ENCODE data around the gene TNC.

TNC gene

DNA sequence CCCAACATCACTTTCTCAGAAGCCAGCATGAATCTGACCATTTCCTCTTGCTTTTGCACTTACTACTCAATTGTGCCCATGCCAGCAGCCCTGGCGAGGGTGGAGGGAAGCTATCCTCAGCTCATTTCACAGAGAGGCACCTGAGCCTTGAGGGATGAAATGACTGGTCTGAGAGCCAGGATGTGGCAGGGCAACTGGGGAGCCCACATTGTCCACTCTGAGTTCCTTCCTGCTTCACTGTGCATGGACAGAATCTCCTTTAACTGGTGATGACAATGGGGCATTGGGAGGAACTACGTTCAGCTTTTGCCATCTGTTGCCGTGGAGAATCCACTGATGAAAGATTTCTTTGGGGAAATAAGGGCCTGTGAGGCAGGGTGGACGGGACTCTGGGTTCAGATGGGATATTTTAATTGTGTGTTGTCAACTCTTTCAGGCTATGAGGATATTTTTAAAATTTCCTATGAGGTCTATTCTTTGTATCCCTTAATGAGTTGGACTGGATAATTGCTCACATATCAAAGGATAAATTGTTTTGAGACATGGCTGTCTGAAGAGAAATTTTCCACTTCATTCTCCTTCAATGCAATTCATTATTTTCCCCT, 78.3 kb downstream of the TNC start:
- DNase-seq, result no peak

DNA sequence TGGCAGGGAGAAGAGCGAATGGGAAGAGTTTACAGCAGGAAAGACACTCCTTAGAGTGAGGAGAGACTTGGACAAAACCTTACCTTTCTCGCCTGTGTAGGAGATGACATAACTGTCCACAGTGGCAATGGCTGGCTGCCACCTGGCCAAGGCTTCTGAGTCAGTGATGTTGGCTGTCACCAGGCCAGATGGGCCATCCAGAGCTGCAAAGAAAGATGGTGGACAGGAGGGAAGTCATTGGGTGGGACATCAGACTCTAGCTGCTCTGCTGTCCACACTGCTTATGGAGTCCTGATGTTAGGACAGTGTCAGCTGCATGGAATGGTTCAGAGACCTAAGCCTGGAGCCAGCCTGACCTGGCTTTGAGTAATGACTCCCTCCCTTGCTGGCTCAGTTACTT, 79.8 kb downstream of the TNC start:
- DNase-seq, result no peak

DNA sequence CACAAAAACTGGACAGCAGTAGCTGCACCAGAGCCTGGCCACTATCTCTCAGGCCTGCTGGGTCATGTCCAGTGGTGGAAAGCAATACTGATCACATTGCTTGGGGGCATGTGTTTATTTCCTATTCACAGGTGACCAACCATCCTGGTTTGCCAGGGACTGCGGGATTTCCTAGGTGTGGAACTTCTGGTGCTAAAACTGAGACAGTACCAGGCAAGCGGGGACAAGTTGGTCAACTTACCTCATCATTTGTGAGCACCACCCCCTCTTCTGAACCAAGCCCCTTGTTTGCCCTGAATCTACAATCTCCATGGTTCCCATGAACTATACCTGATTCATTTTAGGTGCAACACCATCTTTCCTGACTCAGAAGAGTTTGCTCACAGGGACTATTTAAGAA, 81.3 kb downstream of the TNC start:
- DNase-seq, result no peak

DNA sequence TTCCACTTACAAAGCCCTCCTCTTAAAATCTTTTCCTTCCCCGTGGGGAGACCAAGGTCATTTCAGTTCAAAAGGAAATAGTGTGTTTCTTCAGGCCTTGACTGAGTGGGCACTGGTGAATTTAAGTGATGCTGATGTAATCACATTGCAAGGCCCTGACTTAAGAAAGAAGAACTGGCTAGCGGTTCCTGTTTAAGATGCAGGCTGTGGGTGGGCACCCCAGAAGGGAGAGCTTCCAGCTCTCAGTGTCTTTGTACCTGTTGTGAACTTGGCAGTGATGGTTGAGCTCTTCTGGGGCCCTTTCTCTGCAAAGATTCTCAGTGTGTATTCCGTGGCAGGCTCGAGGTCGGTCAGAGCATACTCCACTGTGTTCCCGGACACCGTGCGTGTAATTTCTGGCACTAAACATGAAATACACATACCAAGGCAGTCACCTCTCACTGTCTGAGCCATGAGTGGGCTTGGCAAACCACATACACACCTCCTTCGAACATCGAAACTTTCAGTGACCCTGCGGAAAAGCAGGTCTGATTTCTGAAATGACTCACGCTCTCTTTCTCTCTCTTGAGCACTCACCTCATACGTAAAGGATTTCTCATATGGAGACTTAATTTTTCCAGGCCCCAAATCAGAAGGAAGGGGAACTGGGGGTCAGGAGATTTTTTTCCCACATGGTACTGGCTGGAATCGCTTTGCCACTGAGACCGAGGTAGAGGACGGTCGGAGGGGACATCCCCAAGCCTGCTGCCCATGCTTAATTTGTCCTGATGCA, 81.9 kb downstream of the TNC start:
- no peak for DNase-seq

DNA sequence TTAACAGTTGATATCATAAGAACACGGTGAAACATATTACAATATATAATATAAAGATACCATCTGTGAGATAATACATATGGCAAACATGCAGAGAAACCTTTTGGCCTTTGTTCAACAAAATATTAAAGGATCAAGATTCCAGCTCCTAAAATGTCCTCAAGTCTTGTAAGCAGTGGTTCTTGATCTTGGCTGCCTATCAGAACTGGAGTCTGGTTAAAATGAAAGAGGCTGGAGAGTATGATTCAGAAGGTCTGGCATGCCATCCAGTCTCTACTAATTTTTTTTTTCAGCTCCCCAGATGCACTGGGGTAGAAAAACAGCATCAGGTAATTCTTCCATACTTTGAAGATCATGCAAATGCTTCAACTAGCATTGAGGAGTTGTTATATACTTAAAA, 83.2 kb downstream of the TNC start:
- no peak for DNase-seq

DNA sequence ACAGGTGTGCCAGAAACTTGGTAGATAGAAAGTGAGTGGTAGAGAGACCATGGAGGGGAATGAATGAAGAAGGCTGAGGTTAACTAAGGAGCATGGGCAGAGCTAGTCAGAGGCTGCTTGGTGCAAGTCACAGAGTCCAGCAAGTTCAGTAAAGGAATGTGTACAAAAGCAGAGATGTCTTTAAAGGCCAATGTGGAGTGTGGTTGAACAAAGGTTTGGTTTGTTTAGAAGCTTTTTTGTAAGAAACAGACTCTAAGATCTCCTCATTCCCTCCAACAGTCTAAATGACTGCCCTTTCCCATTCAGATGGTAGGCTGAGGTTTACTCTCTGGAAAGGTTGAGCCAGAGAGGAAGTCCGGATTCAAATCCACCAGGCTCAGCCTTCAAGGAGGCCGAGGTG, 84.2 kb downstream of the TNC start:
- DNase-seq, result no peak

DNA sequence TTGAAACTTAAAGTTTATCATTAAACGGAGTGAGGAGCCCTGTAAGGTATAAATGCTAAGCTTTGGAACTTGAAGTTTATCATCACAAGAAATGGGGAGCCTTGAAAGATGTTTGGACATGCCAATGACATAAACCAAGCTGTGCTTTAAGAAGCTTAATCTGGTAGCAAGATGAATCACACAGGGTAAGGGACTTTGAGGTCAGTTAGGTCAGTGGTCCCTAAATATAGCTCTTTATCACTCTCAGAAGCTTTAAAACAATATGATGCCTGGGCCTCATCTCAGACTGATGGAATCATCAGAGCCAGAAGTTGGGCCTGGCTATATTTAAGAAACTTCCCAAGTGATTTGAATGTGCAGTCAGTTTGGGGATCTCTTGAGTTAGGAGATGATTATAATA, 85.7 kb downstream of the TNC start:
- DNase-seq, result no peak

DNA sequence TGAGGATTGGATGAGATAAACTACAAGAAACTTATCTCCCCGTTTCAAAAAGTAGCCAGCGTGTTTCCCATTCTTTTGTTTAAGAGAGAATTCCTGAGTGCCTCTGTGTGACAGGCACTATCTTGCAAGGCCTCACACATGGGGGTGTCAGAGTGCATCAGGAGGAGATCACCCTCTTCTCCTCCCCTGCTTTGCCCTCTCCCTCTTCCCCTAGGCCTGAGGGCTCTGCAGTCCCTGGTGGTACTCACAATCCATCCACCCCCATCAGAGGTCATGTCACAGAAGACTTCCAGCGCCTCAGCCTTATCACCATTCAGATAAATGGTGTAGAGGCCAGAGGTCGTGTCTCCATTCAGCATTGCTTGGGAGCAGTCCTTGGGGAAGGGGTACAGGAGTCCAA, 88.0 kb downstream of the TNC start:
- no peak for DNase-seq

DNA sequence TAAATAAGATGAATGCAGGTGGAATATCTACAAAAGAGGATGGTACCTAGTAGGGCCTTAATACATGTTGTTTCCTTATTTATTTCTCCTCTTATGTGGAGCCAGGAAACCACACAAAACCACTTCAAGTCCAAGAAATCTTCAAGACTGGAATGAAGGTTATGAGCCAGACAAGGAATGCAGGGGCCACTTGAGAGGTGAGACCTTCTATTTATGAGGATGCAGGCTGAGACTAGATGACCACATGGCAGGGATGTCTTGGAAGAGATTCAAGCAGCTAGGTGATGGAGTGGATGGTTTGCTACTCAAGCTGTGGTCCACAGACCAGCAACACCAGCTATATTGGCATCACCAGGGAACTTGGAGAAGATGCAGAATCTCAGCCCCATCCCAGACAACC, 92.2 kb downstream of the TNC start:
- no peak for DNase-seq

DNA sequence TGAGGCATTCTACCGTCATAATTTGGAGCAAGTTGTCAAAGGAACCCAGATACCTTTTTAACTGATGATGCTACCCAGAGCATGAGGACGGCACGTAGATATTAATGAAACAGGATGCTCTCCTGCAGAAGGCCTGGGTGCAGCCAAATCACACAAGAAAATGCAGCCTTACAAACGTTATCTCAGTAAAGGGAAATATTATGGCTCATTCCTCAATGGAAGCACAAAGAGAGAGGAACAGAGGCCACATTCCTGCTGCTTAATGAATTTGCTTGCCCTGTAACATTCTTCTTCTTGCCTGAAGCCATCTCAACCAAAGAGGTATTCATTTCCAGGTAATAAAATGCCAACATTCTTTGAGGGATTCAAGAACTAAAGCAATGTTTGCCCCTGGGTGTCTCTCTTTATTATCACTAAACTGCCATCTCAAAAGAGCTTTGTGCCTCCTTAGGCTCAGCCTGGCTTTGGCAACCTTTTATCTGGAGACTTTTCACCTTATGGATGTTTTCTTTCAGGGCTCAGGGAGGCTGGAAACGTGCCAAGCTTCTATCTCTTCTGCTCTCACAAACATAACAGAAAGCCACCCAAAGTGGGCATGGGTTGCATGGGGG, 92.9 kb downstream of the TNC start:
- no peak for DNase-seq

DNA sequence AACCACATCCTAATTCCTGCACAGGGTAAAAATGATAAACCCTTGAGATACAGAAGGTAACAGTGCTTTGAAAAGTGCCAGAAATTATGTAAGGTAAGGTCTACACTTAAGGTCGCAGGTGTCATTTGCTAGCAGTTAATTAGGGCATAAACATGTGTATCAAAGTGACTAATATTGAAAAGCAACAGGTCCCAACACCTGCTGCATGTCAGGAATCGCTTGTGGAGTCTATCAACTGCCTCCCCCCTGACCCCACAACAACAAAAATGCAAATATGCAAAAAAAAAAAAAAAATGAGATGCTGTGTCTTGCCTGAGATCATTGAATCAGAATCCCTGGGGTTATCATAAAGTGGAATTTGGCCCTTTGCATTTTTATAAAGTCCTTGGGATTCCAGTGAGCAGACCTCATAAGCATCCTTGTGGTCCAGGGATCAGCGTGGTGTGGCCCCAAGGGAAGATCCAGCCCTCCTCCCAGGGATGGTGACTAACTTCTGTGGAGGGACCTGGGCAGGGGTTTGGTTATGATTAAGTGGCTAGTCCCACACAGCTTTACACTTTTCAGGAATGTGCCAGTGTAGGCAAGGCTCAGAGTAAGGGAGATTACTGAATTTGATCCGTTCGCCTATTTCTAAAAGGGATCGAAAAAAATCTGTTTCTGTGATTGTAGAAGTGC, 95.1 kb downstream of the TNC start:
- DNase-seq, result no peak

DNA sequence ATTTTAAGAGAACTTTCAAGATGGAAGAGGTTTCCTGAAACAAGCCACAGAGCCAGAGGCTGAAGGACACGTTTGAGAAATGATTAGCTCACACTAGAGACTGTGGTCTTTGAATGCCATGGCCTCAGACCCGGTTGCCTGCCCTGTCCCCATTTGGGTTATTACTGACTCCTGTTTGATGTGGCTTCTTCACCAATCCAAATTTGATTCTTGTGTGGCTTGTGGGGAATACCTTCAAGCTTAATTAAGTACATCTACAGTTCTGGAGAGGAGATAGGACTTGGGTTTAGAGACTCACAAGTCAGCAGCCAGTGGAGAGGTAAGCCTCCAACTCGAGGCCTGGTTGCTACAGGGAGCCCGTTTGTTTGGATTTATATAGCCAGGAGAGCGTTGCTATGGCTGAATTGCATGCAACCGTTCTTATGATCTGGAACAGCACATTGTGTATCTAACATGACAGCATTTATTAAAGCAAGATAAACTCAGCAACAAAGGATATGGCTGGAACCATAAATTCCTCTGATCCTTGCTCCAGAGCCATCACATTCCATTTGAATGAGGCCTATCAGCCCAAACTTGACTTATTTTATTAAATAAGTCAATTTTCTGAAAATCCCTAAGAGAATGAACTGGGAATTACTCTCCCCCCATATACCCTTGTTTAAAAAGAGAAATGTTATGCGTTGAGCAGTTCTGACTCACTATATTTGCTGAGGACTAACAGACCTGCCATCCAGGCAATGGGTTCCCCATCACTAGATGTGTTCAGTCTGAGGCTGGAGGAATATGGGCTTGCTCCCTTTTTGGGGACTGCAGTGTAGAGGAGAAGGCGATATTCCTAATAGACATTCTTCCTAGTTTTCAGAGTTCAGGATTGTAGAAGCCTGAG, 99.2 kb downstream of the TNC start:
- no peak for DNase-seq

DNA sequence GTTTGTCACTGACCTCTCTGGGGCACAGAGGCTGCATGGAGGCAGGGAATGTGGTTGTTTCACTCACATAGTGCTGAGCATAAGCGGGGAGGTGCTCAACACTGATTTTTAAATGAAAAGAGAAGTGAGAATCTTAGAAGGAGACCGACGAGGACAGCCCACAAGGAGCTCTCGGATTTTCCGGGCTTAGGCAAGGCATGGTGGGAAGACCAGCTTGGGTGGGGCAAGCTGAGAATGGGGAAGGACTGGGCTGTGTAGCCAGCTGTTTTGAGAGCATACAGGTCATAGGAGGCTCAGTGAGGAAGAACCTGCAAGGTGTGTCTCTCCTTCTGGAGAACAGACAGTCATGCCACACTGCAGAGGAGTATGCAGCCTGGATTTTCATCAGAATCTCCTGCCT, 101.6 kb downstream of the TNC start:
- DNase-seq, result no peak

DNA sequence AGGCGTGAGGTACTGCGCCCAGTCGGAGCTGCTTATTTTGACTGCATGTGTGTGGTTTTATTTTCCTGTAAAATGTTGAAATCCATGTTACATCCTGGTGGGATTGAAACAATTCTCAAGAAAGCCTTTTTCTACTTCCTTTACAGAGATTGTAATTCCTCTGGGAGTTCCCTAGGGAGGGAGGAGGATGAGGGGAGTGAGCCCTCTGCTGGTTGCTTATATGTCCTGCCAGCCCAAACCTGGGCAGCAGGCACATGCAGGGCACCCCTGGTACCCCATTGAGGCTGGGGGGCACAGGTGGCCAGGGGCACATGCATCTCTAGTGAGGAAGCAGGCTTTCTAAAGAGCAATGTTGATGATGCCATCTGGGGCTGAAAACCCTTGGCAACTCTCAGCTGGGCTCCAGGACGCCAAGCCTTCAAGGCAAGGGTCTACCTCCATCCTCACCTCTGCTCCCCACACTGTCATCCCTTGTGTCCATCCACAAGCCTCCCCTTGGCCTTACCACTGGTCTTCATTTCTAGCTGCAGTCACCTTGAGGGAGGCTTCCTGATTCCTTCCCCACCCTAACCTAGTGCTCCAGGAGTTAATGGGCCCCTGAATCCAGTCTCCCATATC, 102.8 kb downstream of the TNC start:
- DNase-seq, result no peak

DNA sequence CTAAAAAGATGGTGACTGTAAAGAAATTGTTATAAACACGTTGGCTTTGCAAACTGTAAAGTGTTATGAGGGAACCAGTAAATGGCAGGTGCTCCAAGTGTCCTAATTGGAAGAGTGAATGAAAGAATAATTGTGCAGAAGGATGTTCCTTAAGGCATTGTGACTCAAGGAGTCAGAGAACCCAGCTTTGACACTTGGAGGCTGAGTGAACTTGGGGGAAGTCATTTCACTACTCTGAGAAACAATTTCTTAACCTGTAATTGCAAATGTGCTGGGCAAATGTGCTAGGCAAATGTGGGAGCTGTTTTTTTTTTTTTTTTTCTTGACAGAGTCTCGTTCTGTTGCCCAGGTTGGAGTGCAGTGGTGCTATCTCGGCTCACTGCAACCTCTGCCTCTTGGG, 103.5 kb downstream of the TNC start:
- DNase-seq, result no peak

DNA sequence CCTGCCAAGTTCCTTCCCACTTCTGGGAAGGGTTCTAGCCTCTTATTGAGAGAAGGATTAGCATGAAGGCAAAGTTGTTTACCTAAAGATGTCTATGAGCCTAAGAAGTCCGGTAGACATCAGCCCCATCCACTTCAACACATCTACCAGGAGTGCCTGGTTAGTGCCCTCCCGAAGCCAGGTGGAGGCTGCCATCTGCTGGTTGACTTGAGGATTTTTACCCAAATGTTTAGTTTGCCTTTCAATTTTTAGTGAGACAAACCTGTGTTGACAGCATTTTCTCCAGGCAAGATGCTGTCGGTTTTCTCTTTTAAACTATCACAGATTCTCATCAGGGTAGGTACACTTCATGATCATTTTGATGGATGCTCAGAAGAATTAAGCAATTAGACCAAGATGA, 104.0 kb downstream of the TNC start:
- DNase-seq, result peak; percentile 78

DNA sequence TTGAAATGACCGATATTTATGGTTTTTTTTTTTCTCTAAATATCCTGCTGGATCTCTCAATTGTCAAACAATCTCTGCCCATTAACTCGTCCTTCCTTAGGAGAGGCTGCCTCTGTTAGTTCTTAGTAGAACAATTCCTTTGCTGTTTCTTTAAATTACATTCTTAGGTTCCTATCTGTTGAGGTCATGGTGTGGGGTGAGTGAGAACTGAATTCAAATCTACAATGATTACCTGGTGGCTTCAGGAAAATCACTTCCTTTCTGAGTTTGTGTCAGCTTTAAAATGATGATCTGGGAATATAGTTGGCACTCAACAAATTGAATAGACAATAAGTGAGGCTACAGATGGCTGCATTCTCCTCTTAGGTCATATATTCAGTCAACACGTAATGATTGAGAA, 105.5 kb downstream of the TNC start:
- no peak for DNase-seq

DNA sequence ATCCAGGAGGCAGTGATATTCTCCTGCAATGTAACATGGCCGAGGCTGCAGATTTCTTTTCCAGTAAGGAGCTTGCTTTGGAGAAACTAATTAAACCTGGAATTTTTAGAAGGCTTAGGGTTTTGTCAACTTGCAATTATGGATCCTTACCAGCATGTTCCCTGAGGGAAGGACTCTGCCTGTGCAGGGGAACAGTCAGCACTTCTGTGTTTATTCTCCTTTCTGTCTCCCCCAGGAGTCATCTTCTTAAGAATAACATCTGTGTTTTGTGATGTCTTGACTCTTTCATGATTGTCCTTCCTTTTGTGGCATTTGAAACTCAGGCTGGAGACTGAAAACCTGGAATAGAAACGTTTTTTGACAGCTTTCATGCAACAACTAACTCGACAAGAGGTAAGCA, 107.1 kb downstream of the TNC start:
- DNase-seq, result no peak

DNA sequence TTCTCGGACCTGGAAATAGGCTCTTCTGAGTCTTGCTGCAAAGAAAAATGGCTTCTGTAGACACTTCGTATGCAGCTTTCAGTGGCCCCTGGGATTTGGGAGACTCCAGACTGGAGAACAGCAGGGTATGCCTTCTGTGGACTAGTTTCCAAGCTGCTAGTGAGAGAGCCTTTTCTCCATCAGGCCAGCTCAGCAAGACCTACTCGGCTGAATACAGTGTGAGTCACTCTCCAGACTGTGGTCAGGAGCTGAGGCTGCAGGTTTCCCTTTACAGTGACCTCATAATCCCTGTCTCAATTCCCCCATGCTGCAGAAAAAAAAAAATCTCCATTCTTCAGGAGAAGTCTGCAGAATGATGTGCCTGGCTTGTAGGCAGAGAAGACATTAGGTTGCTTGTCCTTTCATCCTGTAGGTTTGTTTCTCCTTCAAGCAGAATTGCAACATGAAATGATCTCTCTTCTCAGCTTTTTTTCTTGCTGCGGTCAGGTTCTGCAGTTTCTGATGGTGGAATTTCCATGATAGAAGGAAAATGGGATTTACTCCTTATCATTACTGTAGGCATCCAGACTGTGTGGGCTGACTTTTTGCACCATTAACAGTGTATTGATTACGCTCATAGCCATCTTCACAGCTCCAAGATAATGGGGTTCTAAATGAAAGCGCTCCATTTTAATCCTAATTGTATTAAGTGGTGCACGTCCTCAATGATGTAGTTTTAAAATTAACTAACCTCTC, 109.3 kb downstream of the TNC start:
- DNase-seq, result no peak

DNA sequence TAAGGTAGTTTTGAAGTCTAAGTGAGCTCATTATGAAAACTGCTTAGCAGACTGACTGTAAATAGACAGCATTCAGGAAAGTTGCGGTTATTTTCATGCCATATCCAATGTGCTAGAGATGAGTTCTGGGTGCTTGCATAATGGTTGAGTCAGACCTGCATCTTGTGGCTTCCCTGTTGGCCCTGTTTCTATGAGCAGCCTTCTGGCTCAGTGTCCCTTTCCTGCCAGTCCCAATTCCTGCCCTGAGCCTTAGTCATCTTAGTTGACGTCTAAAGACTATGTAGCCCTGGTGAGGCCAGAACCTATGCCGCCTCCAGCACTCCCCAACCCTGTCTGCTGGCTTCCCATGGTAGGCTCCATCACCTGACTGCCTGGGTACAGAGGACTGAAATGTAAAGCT, 111.3 kb downstream of the TNC start:
- no peak for DNase-seq

DNA sequence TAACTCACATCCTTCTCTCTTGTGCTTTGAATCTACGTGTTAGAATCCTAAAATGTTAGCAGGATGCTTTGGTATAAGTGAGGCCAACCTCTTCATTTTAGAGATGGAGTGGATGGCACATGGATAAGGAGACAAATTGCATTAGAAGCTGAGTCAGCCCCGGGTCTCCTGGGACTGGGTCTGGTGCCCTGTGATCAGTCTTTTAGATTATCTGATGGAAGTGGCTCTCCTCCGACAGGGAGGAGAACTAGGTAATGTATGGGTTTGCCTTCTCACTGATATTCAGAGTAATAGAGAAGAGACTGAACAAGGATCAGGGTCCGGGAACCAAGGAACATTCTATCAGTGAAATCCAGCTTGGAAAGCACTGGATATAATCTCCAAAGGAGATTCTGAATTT, 112.6 kb downstream of the TNC start:
- no peak for DNase-seq

DNA sequence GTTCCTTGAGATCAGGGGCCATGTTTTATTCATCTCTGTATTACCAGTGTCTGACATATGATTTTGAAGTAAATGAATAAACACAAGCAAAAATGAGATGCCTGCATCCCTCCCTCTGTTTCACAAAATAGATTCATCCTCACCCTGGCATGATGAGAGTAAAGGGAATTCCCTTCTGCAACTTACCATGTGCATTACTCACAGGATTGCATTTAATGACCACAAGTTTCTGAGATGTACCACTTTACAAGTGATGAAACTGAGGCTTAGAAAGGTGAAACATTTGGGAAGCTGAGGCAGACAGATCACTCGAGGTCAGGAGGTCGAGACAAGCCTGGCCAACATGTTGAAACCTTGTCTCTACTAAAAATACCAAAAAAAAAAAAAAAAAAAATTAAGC, 113.4 kb downstream of the TNC start:
- DNase-seq, result no peak

All from activated CD4-positive, alpha-beta T cell treated with anti-CD3 and anti-CD28 coated beads, Interleukin-2, amount 50 U/mL, for 1 hour (primary cell).